GM21576 (cell line): ENCODE results near the gene HNRNPA3.
A peak's percentile ranks its signal among the peaks of the same experiment; 100 is the strongest.

Experiments used
- ATAC-seq: cut with Tn5 transposase; IDR thresholded peaks from one replicate; pipeline ENCODE4 v1.9.1; 2021; ENCODE audit warnings: mild to moderate bottlenecking, moderate library complexity; ENCODE audit not compliant: unreplicated experiment

HNRNPA3 gene

DNA sequence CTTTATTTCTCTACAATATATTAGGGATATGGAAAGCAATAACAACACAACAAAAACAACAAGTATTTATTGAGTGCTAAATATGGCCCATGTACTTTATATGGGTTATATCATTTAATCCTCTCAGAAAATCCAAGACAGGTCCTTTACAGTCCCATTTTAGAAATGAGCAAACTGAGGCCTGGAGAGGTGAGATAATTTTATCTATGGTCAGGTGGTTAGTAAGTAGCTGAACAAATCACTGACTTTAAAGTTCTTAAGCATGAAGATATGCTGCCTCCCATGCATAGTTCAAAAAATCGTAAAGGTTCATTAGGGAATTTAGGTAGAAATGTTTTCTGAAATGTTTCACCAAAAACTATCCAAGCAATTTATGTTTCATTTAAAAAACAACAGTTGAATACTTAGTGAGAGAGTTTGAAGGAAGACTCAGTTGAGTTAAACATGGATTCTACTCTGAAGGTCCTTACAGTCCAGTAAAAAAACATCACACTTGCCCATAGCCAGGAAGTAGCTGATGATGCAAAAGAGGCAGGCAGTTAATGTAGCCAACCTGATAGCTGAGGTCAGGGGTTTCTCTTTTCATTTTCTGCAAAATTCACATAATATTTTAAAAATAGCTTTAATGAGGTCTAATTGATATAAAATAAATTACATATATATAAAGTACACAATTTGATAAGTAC is 59.5 kb downstream of the HNRNPA3 start:
- peak; percentile 53 for ATAC-seq

DNA sequence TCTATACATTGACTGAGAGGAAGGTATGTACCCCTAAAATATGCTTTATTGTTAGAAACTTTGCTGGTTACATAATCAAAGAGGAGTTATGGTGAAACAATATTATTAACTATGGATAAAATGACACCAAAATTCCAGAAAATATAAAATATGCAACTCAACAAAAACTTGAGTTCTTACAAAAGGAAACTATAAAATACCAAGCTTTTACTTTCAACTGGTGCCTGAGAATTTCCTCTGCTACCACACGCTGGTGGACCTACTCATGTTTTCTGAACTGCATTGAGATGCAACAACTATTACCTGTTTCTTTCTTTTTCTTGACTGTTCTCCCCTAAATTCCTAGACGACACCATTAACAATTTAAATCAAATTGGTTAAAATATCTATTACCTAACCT is 60.2 kb downstream of the HNRNPA3 start:
- ATAC-seq, result no peak

DNA sequence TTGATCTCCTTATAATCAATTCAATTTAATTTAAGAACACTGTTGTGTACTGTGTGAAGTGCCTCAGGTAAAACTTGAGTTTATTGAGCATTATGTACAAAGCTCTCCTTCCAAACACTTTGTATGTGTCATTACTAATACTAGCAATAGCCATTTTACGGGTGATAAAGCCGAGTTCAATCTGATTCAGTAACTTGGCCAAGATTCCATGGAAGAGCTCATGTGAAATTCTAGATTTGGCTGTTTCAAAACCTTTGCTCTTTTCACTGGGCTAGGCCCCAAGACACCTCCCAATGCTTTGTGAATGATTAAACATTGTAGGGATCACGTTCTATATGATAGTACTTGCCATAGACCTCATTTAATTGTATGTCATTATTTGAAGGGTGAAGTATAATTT is 60.8 kb downstream of the HNRNPA3 start:
- ATAC-seq, result no peak
